AG09309 (cell line): ENCODE results near the gene CDK6.
A peak's percentile ranks its signal among the peaks of the same experiment; 100 is the strongest.

ENCODE experiments used
- DNase-seq: peaks from one replicate; pipeline ENCODE4 v3.0.0-alpha.2; 2010; ENCODE audit warnings: low read depth
- H3K4me3 ChIP-seq: 2 replicates; pipeline ENCODE4 v1.5.1; 2011; ENCODE audit warnings: mild to moderate bottlenecking, low read depth, low read length, moderate library complexity; ENCODE audit not compliant: control insufficient read depth
- CTCF ChIP-seq: IDR thresholded peaks from 2 replicates; pipeline ENCODE4 v1.5.1; 2011; ENCODE audit warnings: mild to moderate bottlenecking, low read depth, low read length, inconsistent platforms; ENCODE audit not compliant: insufficient read depth, control insufficient read depth; ENCODE audit errors: missing control alignments

CDK6 gene

DNA sequence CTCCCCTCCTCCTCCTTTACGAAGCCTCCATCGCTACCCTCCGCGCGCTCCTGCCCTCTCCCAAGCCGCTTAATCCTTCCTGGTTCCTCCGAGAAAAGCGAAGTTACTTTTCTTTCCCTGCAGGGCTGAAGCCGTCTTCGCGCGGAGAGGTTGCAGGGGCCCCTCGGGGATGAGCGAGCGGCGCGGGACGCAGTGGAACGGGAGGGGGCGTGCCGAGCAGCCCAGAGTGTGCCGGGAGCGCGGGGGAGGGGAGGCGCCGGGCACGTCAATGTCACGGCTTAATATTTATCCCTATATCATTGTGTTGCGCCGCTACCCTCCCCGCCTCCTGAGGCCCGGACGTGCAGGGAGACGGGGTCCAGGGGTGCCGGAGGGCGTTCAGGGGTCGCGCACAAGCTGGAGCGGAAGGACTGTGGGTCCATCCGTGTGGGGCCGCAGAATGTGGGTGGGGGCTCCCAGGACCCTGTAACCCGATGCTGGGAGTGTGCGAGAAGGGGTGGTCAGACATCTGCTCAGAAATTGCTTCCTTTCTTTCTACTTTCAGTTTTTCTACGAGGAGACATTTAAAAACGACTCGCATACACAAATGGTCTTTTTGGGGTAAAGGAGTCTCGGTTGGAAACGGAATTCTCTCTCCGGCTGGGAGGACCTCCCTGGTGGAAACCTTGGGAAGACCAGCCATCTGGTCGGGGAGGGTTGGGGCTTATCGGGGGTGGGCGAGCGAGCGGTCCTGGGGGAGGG lies 2.4 kb downstream of the CDK6 start:
- peak; percentile 35 for TF ChIP-seq CTCF
- peak overlapping the region; percentile 84 for H3K4me3 ChIP-seq
- no peak for DNase-seq

GRCh38 chr7:92833024-92833765 lies 3.2 kb downstream of the CDK6 start:
- DNase-seq = no peak
- H3K4me3 ChIP-seq = peak overlapping the region; percentile 84
- peak; percentile 85 for TF ChIP-seq CTCF

- TF ChIP-seq CTCF = no peak
- peak overlapping the region; percentile 84 for H3K4me3 ChIP-seq
- DNase-seq = no peak
Observed at GRCh38 chr7:92832534-92833023, 3.8 kb downstream of the CDK6 start.

DNA sequence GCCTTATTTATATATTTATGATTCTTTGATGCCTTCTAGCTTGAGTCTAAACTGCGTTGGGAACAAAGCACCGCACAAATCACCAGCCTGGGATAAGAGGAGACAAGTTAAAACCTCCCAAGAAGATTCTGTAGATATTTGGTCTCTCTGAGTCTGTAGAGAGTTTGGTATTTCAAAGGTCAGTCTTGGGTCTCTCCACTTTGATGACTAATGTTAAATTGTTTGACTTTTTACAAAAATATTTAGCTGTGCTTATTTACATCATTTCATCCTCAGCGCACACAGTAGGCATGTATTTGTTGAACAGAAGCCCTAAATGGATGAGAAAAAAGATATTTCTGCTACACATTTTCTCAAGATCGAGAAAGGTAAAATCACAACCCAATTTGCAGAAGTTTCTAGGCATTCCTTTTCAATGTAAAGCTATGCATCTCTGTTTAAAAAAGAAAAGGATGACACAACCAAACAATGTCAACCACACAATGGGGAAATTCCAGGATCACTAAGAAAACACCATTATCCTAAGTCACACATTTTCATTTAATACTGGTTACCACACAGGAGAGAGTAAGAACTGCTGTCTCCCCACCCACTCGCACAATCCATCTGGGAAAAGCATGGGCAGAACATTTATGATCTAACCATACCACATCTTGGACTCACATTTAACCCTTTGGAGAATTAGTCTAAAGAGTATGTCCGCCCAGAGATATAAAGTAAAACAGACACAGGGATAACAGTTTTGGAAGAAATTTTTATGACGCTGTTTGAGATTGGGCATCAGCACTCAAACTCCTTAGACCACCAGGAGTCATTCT lies 4.4 kb downstream of the CDK6 start:
- no peak for TF ChIP-seq CTCF
- peak overlapping the region; percentile 84 for H3K4me3 ChIP-seq
- DNase-seq = peak; percentile 76

DNA sequence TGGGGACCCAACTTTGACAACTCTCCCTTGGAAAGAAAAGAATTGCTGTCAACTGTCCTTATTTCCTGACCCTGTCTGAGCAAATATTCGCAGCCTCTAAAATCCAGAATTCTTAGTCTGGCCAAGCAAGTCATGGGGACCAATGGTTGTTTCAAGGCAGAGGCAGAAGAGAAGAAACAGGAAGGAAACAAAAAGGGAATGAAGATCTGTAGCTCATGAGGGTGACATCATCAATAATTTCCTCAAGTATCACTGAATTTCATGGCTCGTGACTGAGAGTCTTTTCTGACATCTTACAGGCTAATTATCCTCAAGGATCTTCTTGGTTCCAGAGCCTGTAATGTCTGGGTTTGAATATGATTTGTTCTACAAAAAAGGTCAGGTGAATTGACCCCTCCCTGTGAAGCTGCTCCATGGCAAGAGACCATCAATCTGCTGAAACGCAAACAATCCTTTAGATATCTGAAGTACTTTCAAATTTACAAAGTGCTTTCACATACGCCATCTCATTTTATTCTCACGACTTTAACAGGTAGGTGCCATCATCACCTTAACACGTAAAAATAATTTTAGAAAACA lies 5.8 kb downstream of the CDK6 start:
- DNase-seq = no peak
- TF ChIP-seq CTCF = no peak
- no peak overlapping the region for H3K4me3 ChIP-seq

- no peak for DNase-seq
- no peak for TF ChIP-seq CTCF
- H3K4me3 ChIP-seq = no peak overlapping the region
Observed at GRCh38 chr7:92830027-92830426, 6.3 kb downstream of the CDK6 start.
